AG09309 (cell line): ENCODE data around the gene NRK.
A peak's percentile ranks its signal among the peaks of the same experiment; 100 is the strongest.

Experiments
- DNase-seq: peaks from one replicate; pipeline ENCODE4 v3.0.0-alpha.2; 2010; ENCODE audit warnings: low read depth
- H3K4me3 ChIP-seq: 2 replicates; pipeline ENCODE4 v1.5.1; 2011; ENCODE audit warnings: mild to moderate bottlenecking, low read depth, low read length, moderate library complexity; ENCODE audit not compliant: control insufficient read depth
- CTCF ChIP-seq: IDR thresholded peaks from 2 replicates; pipeline ENCODE4 v1.5.1; 2011; ENCODE audit warnings: mild to moderate bottlenecking, low read depth, low read length, inconsistent platforms; ENCODE audit not compliant: insufficient read depth, control insufficient read depth; ENCODE audit errors: missing control alignments

The NRK gene

GRCh38 chrX:105865709-105866108 is 43.4 kb downstream of the NRK start:
- DNase-seq: no peak
- no peak overlapping the region for H3K4me3 ChIP-seq
- no peak for TF ChIP-seq CTCF

DNA sequence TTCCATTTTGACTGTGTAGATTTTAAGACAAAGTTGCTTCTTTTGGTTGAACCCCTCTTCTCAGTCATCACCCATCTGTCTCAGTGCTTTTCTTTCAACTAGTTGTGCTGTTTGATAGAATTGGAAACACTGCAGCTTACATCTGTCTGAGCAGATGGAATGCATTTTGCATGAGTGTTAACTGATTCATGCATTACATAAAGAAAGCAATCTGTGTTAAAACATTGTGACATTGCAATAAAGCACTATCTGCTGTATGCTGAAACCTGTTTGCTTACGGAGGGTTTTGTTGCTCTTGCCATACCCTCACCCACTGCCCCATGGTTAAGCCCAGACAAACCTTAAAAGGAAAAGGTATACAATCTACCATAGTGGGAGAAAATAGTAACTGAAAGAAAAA is 47.4 kb downstream of the NRK start:
- no peak for TF ChIP-seq CTCF
- DNase-seq: no peak
- no peak overlapping the region for H3K4me3 ChIP-seq

GRCh38 chrX:105870445-105870844 is 48.1 kb downstream of the NRK start:
- no peak for TF ChIP-seq CTCF
- DNase-seq: no peak
- no peak overlapping the region for H3K4me3 ChIP-seq

DNA sequence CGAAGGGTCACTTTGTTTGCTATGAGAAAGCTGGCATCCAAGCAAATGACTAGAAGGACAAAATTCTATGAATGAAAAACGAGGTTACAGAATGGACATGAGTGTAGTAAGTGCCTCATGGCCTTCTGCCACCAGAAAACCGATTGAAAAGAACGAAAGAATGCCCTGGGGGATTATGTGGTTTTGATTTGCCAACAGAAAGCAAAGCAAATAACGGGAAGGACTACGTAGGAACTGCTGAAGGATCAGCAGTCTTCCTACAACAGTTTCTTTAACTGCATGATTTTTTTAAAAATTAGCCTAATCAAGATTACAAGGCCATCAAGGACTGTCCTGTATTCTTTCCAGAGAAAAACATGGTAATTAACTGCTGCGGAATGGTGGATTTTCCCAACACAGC is 50.6 kb downstream of the NRK start:
- H3K4me3 ChIP-seq: no peak overlapping the region
- no peak for DNase-seq
- no peak for TF ChIP-seq CTCF

DNA sequence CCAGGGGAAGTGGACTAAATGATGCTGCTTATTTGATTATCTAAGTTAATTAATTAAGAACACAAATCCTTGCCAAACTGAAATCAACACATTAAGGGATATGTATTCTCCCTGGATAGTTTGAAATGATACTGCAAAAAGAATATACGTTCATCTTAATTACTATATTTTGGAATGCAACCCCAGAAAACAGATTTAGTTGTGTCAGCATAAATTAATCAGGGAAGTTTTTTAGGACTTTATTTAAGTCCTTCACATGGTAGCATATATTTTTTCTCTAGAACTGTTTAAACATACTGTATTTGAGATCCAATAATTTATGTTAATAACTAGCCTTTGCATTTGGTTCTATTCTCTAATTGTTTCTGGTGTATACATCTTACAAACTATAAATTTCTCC is 52.5 kb downstream of the NRK start:
- no peak for DNase-seq
- TF ChIP-seq CTCF: no peak
- H3K4me3 ChIP-seq: no peak overlapping the region

- no peak for DNase-seq
- TF ChIP-seq CTCF: peak; percentile 29
- no peak overlapping the region for H3K4me3 ChIP-seq
Observed at GRCh38 chrX:105876658-105877057, 54.3 kb downstream of the NRK start.

DNA sequence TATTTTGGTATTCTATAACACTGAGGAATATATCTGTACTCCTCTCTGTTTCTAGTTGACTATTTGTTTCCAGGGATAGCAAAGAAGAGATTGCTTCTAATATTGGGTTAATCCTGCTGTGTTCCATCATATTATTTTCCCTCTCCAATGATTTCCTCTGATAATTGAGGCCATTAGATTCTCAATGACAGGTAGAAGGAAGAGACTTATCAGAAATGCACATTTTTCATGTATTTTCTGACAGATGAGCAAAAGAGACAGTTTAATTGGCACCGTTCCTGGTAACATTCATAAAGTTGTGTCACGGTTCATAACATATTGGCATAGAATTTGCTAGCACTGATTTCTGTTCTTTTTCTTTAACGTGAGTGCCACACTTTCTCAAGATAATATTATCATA is 58.2 kb downstream of the NRK start:
- no peak overlapping the region for H3K4me3 ChIP-seq
- DNase-seq: no peak
- TF ChIP-seq CTCF: no peak
